H1 (cell line): ENCODE results near the gene NHEJ1. TPM values are rescaled to one million over a fixed set of nuclear protein-coding genes. Genes with fewer than 3 reads are reported as not detected.

Experiments used
- CTCF ChIA-PET: fragments of 300-600 bp; sonication (Branson Sonifier 250); formaldehyde crosslinking; loops from one replicate; lab custom pipeline; 2021; ENCODE audit not compliant: partially characterized antibody; lab: Charles Lee
- POLR2A ChIA-PET: fragments of 300-600 bp; sonication (Branson Sonifier 250); formaldehyde crosslinking; loops from one replicate; lab custom pipeline; 2021; ENCODE audit warnings: inconsistent platforms; ENCODE audit not compliant: partially characterized antibody; lab: Charles Lee
- DNase-seq, 2 experiments: peaks; one replicate each; pipeline versions ENCODE4 v3.0.0 to v3.0.0-alpha.2; 2010 to 2022; ENCODE audit warnings: low spot score in 2 of 2, low read depth in 1 of 2, mixed read lengths in 1 of 2
- FAIRE-seq: peaks from 2 replicates; lab custom pipeline; 2011; peaks lifted over from hg19 to GRCh38; lab: Jason Lieb, UNC
- H2AFZ ChIP-seq: 2 replicates; pipeline ENCODE4 v1.8.1; 2012; ENCODE audit warnings: low read length, inconsistent platforms
- H2AK5ac ChIP-seq: 2 replicates; pipeline ENCODE4 v1.6.1; 2013; ENCODE audit warnings: low read depth, low read length
- H2BK120ac ChIP-seq: replicated peaks from 2 replicates; pipeline ENCODE3; 2013; ENCODE audit warnings: low read depth, low read length, inconsistent platforms
- H2BK12ac ChIP-seq: 2 replicates; pipeline ENCODE4 v1.6.1; 2013; ENCODE audit warnings: low read depth, low read length
- H2BK15ac ChIP-seq: 2 replicates; pipeline ENCODE4 v1.6.1; 2013; ENCODE audit warnings: low read length
- H2BK20ac ChIP-seq: 2 replicates; pipeline ENCODE4 v1.6.1; 2013; ENCODE audit warnings: low read length
- H2BK5ac ChIP-seq: 2 replicates; pipeline ENCODE4 v1.6.1; 2013; ENCODE audit warnings: low read depth, low read length
- H3K14ac ChIP-seq: 2 replicates; pipeline ENCODE4 v1.6.1; 2013; ENCODE audit warnings: inconsistent platforms; ENCODE audit not compliant: insufficient read length
- H3K18ac ChIP-seq: 2 replicates; pipeline ENCODE4 v1.6.1; 2013; ENCODE audit warnings: low read length; ENCODE audit errors: extremely low read depth
- H3K23ac ChIP-seq: 2 replicates; pipeline ENCODE4 v1.6.1; 2013; ENCODE audit warnings: inconsistent platforms; ENCODE audit not compliant: insufficient read length
- H3K23me2 ChIP-seq: 2 replicates; pipeline ENCODE4 v1.6.1; 2013; ENCODE audit warnings: low read depth, low read length
- H3K27ac ChIP-seq: 2 replicates; pipeline ENCODE4 v1.6.1; 2011; ENCODE audit warnings: low read depth, low read length, inconsistent platforms
- H3K27me3 ChIP-seq, 4 experiments: replicated peaks in 1 of 4; 1 replicate in 1 of 4; 2 replicates in 3 of 4; pipeline versions ENCODE4 v1.6.1 to v1.8.1; 2011 to 2013; ENCODE audit warnings: low read length in 3 of 4, mild to moderate bottlenecking in 3 of 4, inconsistent platforms in 2 of 4, mixed read lengths in 2 of 4, moderate library complexity in 1 of 4; ENCODE audit not compliant: control insufficient read depth in 3 of 4, insufficient read depth in 3 of 4; ENCODE audit errors: extremely low read depth in 1 of 4
- H3K36me3 ChIP-seq, 4 experiments: 2 replicates each; pipeline versions ENCODE4 v1.6.1 to v1.8.1; 2011 to 2013; ENCODE audit warnings: mild to moderate bottlenecking in 4 of 4, low read length in 3 of 4, moderate library complexity in 2 of 4, control low read depth in 1 of 4, inconsistent platforms in 1 of 4; ENCODE audit not compliant: insufficient read depth in 4 of 4, control insufficient read depth in 2 of 4
- H3K4ac ChIP-seq: replicated peaks from 2 replicates; pipeline ENCODE3; 2013; ENCODE audit warnings: low read length, low read depth, mixed read lengths, inconsistent platforms; ENCODE audit not compliant: insufficient read length
- H3K4me1 ChIP-seq, 4 experiments: replicated peaks in 1 of 4; 1 replicate in 1 of 4; 2 replicates in 3 of 4; pipeline versions ENCODE4 v1.6.1 to v1.8.1; 2011 to 2013; ENCODE audit warnings: low read length in 3 of 4, inconsistent platforms in 2 of 4, mixed read lengths in 1 of 4; ENCODE audit not compliant: insufficient read depth in 4 of 4, control insufficient read depth in 3 of 4
- H3K4me2 ChIP-seq, 2 experiments: 2 replicates each; pipeline versions ENCODE4 v1.6.1 to v1.8.1; 2011 to 2013; ENCODE audit warnings: low read depth in 2 of 2, low read length in 2 of 2, control low read depth in 1 of 2, inconsistent platforms in 1 of 2, mild to moderate bottlenecking in 1 of 2; ENCODE audit not compliant: insufficient read depth in 1 of 2
- H3K4me3 ChIP-seq, 4 experiments: fragments of 200-600, 300-600 bp in 1 of 4; sonication (generic), shearing (Covaris generic), sonication (Bioruptor Twin) in 1 of 4; 2 replicates each; pipeline versions ENCODE4 v1.5.1 to v1.8.1; 2011 to 2016; ENCODE audit warnings: low read length in 4 of 4, low read depth in 3 of 4, control low read depth in 2 of 4, inconsistent platforms in 2 of 4, mild to moderate bottlenecking in 2 of 4, mixed read lengths in 1 of 4, moderate library complexity in 1 of 4; ENCODE audit not compliant: insufficient read depth in 2 of 4; ENCODE audit errors: extremely low read depth in 1 of 4
- H3K56ac ChIP-seq: replicated peaks from 2 replicates; pipeline ENCODE3; 2013; ENCODE audit warnings: low read depth, mild to moderate bottlenecking, mixed read lengths, low read length, inconsistent platforms; ENCODE audit not compliant: insufficient read length
- H3K79me1 ChIP-seq: 2 replicates; pipeline ENCODE4 v1.6.1; 2013; ENCODE audit warnings: low read depth, low read length, control low read depth
- H3K79me2 ChIP-seq, 2 experiments: 2 replicates each; pipeline versions ENCODE4 v1.6.1 to v1.8.1; 2012 to 2013; ENCODE audit warnings: low read length in 2 of 2, mild to moderate bottlenecking in 2 of 2, inconsistent platforms in 1 of 2; ENCODE audit not compliant: insufficient read depth in 2 of 2, control insufficient read depth in 1 of 2
- H3K9ac ChIP-seq, 4 experiments: replicated peaks in 1 of 4; 1 replicate in 1 of 4; 2 replicates in 3 of 4; pipeline versions ENCODE4 v1.6.1 to v1.8.1; 2011 to 2013; ENCODE audit warnings: low read depth in 3 of 4, low read length in 3 of 4, control low read depth in 2 of 4, mild to moderate bottlenecking in 2 of 4, moderate library complexity in 2 of 4, inconsistent platforms in 1 of 4; ENCODE audit errors: extremely low read depth in 1 of 4
- H3K9me3 ChIP-seq, 2 experiments: 2 replicates each; pipeline versions ENCODE4 v1.6.1 to v1.8.1; 2012 to 2013; ENCODE audit warnings: mild to moderate bottlenecking in 2 of 2, moderate library complexity in 2 of 2, control low read depth in 1 of 2, inconsistent platforms in 1 of 2, low read depth in 1 of 2, low read length in 1 of 2, mixed read lengths in 1 of 2; ENCODE audit not compliant: insufficient read depth in 2 of 2
- H4K20me1 ChIP-seq, 2 experiments: replicated peaks in 1 of 2; 2 replicates each; pipeline versions ENCODE3 to v1.8.1; 2011 to 2013; ENCODE audit warnings: inconsistent platforms in 2 of 2, low read length in 2 of 2, mild to moderate bottlenecking in 1 of 2; ENCODE audit not compliant: insufficient read depth in 2 of 2, control insufficient read depth in 1 of 2
- H4K5ac ChIP-seq: 2 replicates; pipeline ENCODE4 v1.6.1; 2013; ENCODE audit warnings: low read length, low read depth, mixed read lengths, inconsistent platforms; ENCODE audit not compliant: insufficient read length
- H4K8ac ChIP-seq: 2 replicates; pipeline ENCODE4 v1.8.0; 2013; ENCODE audit warnings: mild to moderate bottlenecking, moderate library complexity, low read length, inconsistent platforms; ENCODE audit not compliant: insufficient read depth; ENCODE audit errors: extremely low read depth
- H4K91ac ChIP-seq: replicated peaks from 2 replicates; pipeline ENCODE3; 2013; ENCODE audit warnings: low read length, mixed read lengths, inconsistent platforms; ENCODE audit not compliant: insufficient read length
- ASH2L ChIP-seq: fragments of 200-600, 300-600 bp; sonication (generic); IDR thresholded peaks from one replicate; pipeline ENCODE4 v1.7.1; 2017; ENCODE audit warnings: low read length
- BRCA1 ChIP-seq: IDR thresholded peaks from 2 replicates; pipeline ENCODE4 v1.6.1; 2012; ENCODE audit warnings: low read depth, low read length, improper control_type of control experiment
- KDM1A ChIP-seq: fragments of 200-600, 300-600 bp; sonication (generic); IDR thresholded peaks from 2 replicates; pipeline ENCODE4 v1.7.1; 2016; ENCODE audit warnings: mild to moderate bottlenecking, low read length, borderline replicate concordance
- POLR2A ChIP-seq, 2 experiments: IDR thresholded peaks; 1 replicate in 1 of 2; 2 replicates in 1 of 2; pipeline ENCODE4 v1.6.1; 2011; ENCODE audit warnings: low read depth in 2 of 2, low read length in 2 of 2, mild to moderate bottlenecking in 2 of 2; ENCODE audit errors: control extremely low read depth in 1 of 2
- RBBP5 ChIP-seq: IDR thresholded peaks from 2 replicates; pipeline ENCODE4 v1.7.1; 2012; ENCODE audit warnings: low read depth, mild to moderate bottlenecking, inconsistent platforms, low read length, moderate library complexity, borderline replicate concordance
- SRF ChIP-seq: IDR thresholded peaks from 2 replicates; pipeline ENCODE4 v1.6.1; 2011; ENCODE audit warnings: mild to moderate bottlenecking, low read depth, low read length, moderate library complexity
- TEAD4 ChIP-seq: IDR thresholded peaks from 2 replicates; pipeline ENCODE4 v1.6.1; 2012; ENCODE audit warnings: low read depth, low read length, inconsistent platforms, mixed read lengths
- WGBS, 2 experiments: shearing (Covaris generic) in 1 of 2; methylation state at CpG; one replicate each; pipeline versions ENCODE4 v1.1.6 to v1.1.7; 2013 to 2015; ENCODE audit warnings: low lambda C conversion rate in 2 of 2, mixed read lengths in 2 of 2, inconsistent platforms in 1 of 2, low coverage in 1 of 2, missing lambda C conversion rate in 1 of 2; ENCODE audit not compliant: insufficient replicate concordance in 2 of 2, insufficient coverage in 1 of 2, insufficient read length in 1 of 2; ENCODE audit errors: extremely low coverage in 1 of 2, missing lambda C conversion rate in 1 of 2; 5-methylcytosine and 5-hydroxymethylcytosine counted together
- polyA plus RNA-seq, 7 experiments: library from polyadenylated mRNA; depleted of rRNA in 3 of 7; stranded (reverse) in 5 of 7; unstranded in 2 of 7; fragments of >200 nt in 5 of 7; fragments of 200-250 nt in 2 of 7; gene quantifications; 1 replicate in 5 of 7; 2 replicates in 1 of 7; 4 replicates in 1 of 7; pipeline versions ENCODE4 v1.2.1 to v1.2.3, GENCODE V29; 2011 to 2013; ENCODE audit warnings: missing spikeins in 2 of 7, mixed read lengths in 2 of 7
- total RNA-seq: library from RNA; stranded (reverse); fragmentation: NEBNext Ultra II Directional; extraction: Animal tissue kit (Norgen Biotek cat#: 25700); gene quantifications from 2 replicates; pipeline ENCODE4 v1.2.1, GENCODE V29; 2021
- TF ChIP-seq, protein P1 (sequence below): IDR thresholded peaks from 2 replicates; pipeline ENCODE4 v1.6.1; 2011; ENCODE audit warnings: low read length, improper control_type of control experiment
- TF ChIP-seq, protein P2 (sequence below): IDR thresholded peaks from 2 replicates; pipeline ENCODE4 v1.6.1; 2012; ENCODE audit warnings: inconsistent platforms

NHEJ1 gene
- total and polyA plus RNA-seq, 2 of the 8 experiments (the other 6 are each of a cell fraction or from before 2014, with no cell fraction given) = 22.7 to 24.1 TPM

DNA sequence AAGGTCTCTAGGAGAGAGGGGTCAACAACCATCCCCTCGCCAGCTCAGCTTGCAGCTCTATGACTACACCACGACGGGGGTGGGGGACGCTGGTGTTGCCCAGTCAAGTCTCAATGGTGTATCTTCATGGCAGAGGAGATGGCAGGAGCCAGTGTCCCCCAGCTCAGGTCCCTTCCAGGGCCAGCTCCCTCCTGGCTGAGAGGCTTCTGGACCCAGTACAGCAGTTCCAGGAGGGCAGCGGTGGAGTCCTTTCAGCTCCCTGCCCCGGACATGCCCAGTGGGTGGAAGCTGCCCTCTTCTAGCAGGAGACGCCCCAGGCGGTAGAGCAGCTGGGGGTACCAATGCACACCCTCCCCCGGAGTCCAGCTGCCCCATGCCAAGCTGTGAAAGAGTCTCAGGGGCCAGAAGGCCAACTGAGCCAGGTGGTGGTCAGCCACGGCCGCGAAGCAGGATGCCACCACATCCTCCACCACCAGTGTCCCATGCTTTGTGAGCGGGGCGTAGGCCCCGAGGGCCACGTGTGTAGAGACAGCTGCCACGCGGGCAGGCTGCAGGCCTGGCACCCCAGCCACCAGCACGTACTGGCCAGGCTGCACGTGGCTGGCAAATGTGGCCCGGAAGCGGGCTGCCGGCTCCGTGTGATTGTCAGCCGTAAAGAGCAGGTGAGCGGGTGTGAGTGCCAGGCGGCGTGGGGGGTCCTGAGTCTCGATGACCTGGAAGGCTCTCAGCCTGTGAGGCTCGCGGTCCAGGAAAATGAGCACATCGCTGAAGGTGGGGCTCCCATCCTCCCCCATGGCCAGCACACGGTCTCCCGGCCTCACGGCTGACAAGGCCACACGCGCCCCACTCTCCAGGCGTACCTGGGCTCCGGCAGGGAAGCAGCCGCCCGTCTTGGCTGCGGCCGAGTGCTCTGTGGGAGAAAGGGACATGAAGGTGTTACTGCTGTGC, 105.4 kb downstream of the NHEJ1 start:
- no peak for TF ChIP-seq KDM1A
- TF ChIP-seq RBBP5 = no peak
- TF ChIP-seq, protein P1, sequence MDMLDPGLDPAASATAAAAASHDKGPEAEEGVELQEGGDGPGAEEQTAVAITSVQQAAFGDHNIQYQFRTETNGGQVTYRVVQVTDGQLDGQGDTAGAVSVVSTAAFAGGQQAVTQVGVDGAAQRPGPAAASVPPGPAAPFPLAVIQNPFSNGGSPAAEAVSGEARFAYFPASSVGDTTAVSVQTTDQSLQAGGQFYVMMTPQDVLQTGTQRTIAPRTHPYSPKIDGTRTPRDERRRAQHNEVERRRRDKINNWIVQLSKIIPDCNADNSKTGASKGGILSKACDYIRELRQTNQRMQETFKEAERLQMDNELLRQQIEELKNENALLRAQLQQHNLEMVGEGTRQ = no peak
- TF ChIP-seq POLR2A (IDR thresholded peaks at IDR 0.05; ENCODE audit: control extremely low read depth in 1 of 2, low read depth in 2 of 2, low read length in 2 of 2) = no peak
- no peak for TF ChIP-seq TEAD4
- TF ChIP-seq, protein P2, sequence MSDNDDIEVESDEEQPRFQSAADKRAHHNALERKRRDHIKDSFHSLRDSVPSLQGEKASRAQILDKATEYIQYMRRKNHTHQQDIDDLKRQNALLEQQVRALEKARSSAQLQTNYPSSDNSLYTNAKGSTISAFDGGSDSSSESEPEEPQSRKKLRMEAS = no peak
- no peak for TF ChIP-seq ASH2L
- TF ChIP-seq BRCA1 = no peak
- no peak for TF ChIP-seq SRF
- Histone ChIP-seq H3K9ac (no peak overlapping the region), H2AK5ac (no peak overlapping the region), H3K27me3 (peaks cover 44 to 64% (median 59%) of the 10 kb centered on the region in 4 experiments), H3K4ac (no peak overlapping the region), H2BK20ac (no peak overlapping the region), H2AFZ (no peak overlapping the region), H3K79me2 (no peaks in the 10 kb centered on the region), H3K4me1 (peaks cover 0 to 26% (median 13%) of the 10 kb centered on the region in 4 experiments; a peak in 6 of 7 replicates), H3K14ac (no peak overlapping the region), H3K23ac (no peak overlapping the region), H3K27ac (no peak overlapping the region), H3K79me1 (no peaks in the 10 kb centered on the region), H3K4me3 (no peak overlapping the region), H3K56ac (no peak overlapping the region), H3K4me2 (no peak overlapping the region), H2BK15ac (no peak overlapping the region), H3K23me2 (peaks cover 2% of the 10 kb centered on the region; the same call in 1 of the 2 replicates), H2BK12ac (no peak overlapping the region), H2BK5ac (no peak overlapping the region), H4K91ac (no peak overlapping the region), H4K8ac (no peak overlapping the region), H4K20me1 (peaks cover 2 to 8% of the 10 kb centered on the region in 2 experiments), H3K18ac (no peak overlapping the region), H2BK120ac (no peak overlapping the region), H3K36me3 (peaks cover 0 to 5% (median 0%) of the 10 kb centered on the region in 4 experiments; a peak in 1 of 8 replicates), H4K5ac (no peak overlapping the region), H3K9me3 (no peaks in the 10 kb centered on the region)
- DNase-seq (no peak), FAIRE-seq (no peak)
- WGBS, 2 experiments = 88% methylated on average over 41 of the region's 43 CpGs; no CpG with 5 or more reads in 1 of the 2 experiments
- ChIA-PET CTCF (interaction anchor here (0.6 to 62.8 kb wide), 9 partner anchors 2 to 244 kb away, joined by 3 to 1777 read pairs (median 9); partner anchors contain the start of genes CFAP65 and IHH), POLR2A (interaction anchor here (1.5 kb wide), 1 partner anchor 13 kb away, joined by 3 read pairs; no protein-coding TSS in a partner anchor)
